Left lung (tissue), 10 donors: ENCODE measurements around the gene TIMM13. TPM values are rescaled to one million over a fixed set of nuclear protein-coding genes. Genes with fewer than 3 reads are reported as not detected.
"Not testable (repeated sequence)": the region's sequence is repeated elsewhere in the genome, so short reads cannot be mapped to it uniquely, and the experiment has no call there.

Source experiments
- ATAC-seq: fragments of 200-7000 bp; cut with Tn5 transposase; one replicate; pipeline ENCODE4 v1.9.1; 2020; ENCODE audit warnings: moderate library complexity
- DNase-seq, 4 donors: peaks; one replicate each; pipeline ENCODE4 v3.0.0-alpha.2; 2013 to 2020
- H3K27ac ChIP-seq, 2 donors: fragments of 200-600 bp; sonication (generic) in 1 of 2; one replicate each; pipeline versions ENCODE4 v1.5.0 to v1.8.0; 2020 to 2021
- H3K27me3 ChIP-seq, 2 donors: fragments of 200-600 bp; sonication (generic) in 1 of 2; one replicate each; pipeline versions ENCODE4 v1.5.0 to v1.8.0; 2020 to 2021
- H3K36me3 ChIP-seq, 2 donors: fragments of 200-600 bp; sonication (generic) in 1 of 2; one replicate each; pipeline versions ENCODE4 v1.5.0 to v1.8.0; 2020 to 2021
- H3K4me1 ChIP-seq, 2 donors: fragments of 200-600 bp; one replicate each; pipeline ENCODE4 v1.8.0; 2021
- H3K4me3 ChIP-seq, 2 donors: fragments of 200-600 bp; sonication (generic) in 1 of 2; one replicate each; pipeline versions ENCODE4 v1.5.0 to v1.8.0; 2020 to 2021; ENCODE audit warnings: mild to moderate bottlenecking in 1 of 2
- H3K9me3 ChIP-seq, 2 donors: fragments of 200-600 bp; sonication (generic) in 1 of 2; one replicate each; pipeline versions ENCODE4 v1.5.0 to v1.8.0; 2020 to 2021
- intact Hi-C, 2 donors: fragments of 100-400 bp; cut with DNase I; formaldehyde crosslinking; loops; one replicate each; pipeline versions ENCODE4 v1.11.2 to v1.14.2; 2022
- polyA plus RNA-seq, 6 donors: library from polyadenylated mRNA; unstranded; fragments of 120-200 nt; gene quantifications; one replicate each; pipeline ENCODE4 v1.2.1, GENCODE V29; 2013; ENCODE audit not compliant: insufficient read length in 6 of 6
- total RNA-seq, 2 donors: library from RNA; stranded (reverse); fragmentation: NEBNext Ultra II Directional; extraction: Animal tissue kit (Norgen Biotek cat#: 25700); gene quantifications; one replicate each; pipeline ENCODE4 v1.2.1, GENCODE V29; 2021
- TF ChIP-seq, protein P1 (sequence below), 2 donors: fragments of 200-600 bp; sonication (generic) in 1 of 2; IDR thresholded peaks; one replicate each; pipeline versions ENCODE4 v1.5.0 to v1.8.0; 2021; ENCODE audit warnings: antibody characterized with exemption in 2 of 2
- donor health status: DM: no; HTN: yes; CAD: no.
- donor health status: DM: no; HTN: no; CAD: no.

Gene TIMM13
- total and polyA plus RNA-seq, 8 donors = 47.6 to 98.0 (median 70.8) TPM

DNA sequence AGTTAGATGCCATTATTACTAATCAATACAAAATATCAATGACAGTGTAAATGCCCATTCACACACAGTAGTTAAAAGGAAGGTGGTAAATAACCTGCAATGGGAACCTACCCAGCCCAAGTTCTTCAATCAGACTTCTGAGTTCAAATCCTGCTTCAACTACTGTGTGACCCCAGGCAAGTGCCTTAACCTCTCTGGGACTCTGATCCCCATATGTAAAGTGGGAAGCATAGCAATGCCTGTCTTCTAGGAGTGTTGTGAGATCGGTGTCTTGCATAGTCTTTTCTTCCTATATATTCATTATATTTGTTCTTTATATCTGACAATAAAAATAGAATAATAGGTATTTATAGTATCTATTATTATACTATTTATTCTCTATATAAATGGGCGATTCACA is 6.9 kb downstream of the TIMM13 start:
- intact Hi-C loops = no loop called here
- TF ChIP-seq, protein P1, sequence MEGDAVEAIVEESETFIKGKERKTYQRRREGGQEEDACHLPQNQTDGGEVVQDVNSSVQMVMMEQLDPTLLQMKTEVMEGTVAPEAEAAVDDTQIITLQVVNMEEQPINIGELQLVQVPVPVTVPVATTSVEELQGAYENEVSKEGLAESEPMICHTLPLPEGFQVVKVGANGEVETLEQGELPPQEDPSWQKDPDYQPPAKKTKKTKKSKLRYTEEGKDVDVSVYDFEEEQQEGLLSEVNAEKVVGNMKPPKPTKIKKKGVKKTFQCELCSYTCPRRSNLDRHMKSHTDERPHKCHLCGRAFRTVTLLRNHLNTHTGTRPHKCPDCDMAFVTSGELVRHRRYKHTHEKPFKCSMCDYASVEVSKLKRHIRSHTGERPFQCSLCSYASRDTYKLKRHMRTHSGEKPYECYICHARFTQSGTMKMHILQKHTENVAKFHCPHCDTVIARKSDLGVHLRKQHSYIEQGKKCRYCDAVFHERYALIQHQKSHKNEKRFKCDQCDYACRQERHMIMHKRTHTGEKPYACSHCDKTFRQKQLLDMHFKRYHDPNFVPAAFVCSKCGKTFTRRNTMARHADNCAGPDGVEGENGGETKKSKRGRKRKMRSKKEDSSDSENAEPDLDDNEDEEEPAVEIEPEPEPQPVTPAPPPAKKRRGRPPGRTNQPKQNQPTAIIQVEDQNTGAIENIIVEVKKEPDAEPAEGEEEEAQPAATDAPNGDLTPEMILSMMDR (IDR thresholded peaks at IDR 0.05) = no peak

DNA sequence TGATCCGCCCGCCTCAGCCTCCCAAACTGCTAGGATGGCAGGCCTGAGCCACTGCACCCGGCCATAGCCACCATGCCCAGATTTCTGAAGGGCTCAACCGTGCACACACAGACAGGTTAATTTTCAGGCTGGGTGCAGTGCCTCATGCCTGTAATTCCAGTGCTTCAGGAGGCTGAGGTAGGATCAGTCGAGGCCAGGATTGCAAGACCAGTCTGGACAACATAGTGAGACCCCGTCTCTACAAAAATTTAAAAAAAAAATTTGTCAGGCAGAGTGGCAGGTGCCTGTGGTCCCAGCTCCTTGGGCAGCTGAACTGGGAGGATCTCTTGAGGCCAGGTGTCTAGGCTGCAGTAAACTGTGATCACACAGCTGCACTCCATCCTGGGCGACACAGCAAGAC is 7.6 kb downstream of the TIMM13 start:
- H3K27me3 ChIP-seq = no peaks in the 10 kb centered on the region
- intact Hi-C loops = no loop called here
- peak in 1 of 4 donors; percentile 29 for DNase-seq
- peaks cover 0 to 10% of the 10 kb centered on the region in 2 donors for H3K4me1 ChIP-seq
- no peaks in the 10 kb centered on the region for H3K9me3 ChIP-seq
- ATAC-seq = no peak
- no peak overlapping the region for H3K27ac ChIP-seq
- peaks cover 0 to 20% of the 10 kb centered on the region in 2 donors for H3K36me3 ChIP-seq
- TF ChIP-seq, protein P1 (IDR thresholded peaks at IDR 0.05) = no peak
- no peak overlapping the region for H3K4me3 ChIP-seq

More for the DNA sequence above, 6.9 kb downstream of the TIMM13 start:
- no peak for ATAC-seq
- H3K27me3 ChIP-seq = no peaks in the 10 kb centered on the region
- no peak overlapping the region for H3K4me3 ChIP-seq
- H3K27ac ChIP-seq = no peak overlapping the region
- no peak for DNase-seq
- peaks cover 0 to 24% of the 10 kb centered on the region in 2 donors for H3K36me3 ChIP-seq
- peaks cover 0 to 13% of the 10 kb centered on the region in 2 donors for H3K4me1 ChIP-seq
- H3K9me3 ChIP-seq = no peaks in the 10 kb centered on the region

DNA sequence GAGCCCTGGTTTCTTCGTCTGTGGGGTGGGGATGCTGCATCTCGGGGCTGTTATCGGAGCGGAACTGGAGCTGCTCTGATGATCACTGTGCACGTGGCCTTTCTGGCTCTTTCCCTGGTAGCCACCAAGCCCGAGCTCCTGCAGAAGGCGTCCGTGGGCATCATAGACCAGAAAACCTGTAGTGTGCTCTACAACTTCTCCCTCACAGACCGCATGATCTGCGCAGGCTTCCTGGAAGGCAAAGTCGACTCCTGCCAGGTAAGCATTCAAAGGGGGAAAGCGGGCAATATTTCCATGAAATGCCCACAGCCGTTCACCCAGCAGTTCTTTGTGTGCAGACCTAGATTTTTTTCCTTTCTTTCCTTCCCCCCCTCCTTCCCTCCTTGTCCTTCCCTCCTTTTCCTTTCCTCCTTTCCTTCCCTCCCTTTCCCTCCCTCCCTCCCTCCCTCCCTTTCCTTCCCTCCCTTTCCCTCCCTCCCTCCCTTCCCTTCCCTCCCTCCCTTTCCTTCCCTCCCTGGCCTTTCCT is 9.4 kb downstream of the TIMM13 start:
- TF ChIP-seq, protein P1 (IDR thresholded peaks at IDR 0.05) = no peak
- intact Hi-C loops = no loop called here

DNA sequence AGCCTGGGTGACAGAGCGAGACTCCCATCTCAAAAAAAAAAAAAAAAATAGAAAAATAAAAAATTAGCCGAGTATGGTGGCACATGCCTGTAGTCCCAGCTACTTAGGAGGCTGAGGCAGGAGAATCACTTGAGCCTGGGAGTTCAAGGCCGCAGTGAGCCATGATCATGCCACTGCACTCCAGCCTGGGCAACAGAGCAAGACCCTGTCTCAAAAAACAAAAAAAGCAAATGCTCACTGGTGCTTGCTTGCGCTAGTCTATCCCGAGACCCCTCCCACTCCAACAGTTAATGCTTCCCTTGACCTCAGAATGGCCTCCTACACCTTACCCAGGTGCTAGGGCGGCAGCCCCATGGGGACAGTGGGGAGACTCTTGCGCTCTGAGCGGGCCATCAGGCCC is 9.9 kb downstream of the TIMM13 start:
- H3K4me1 ChIP-seq, H3K9me3 ChIP-seq, DNase-seq, H3K27ac ChIP-seq, ATAC-seq, H3K36me3 ChIP-seq, H3K4me3 ChIP-seq, intact Hi-C loops, H3K27me3 ChIP-seq: not testable (repeated sequence)

More for the DNA sequence above, 9.4 kb downstream of the TIMM13 start:
- no peaks in the 10 kb centered on the region for H3K27me3 ChIP-seq
- H3K27ac ChIP-seq = no peak overlapping the region
- H3K4me1 ChIP-seq = no peaks in the 10 kb centered on the region
- DNase-seq = no peak
- ATAC-seq = no peak
- H3K36me3 ChIP-seq = peaks cover 0 to 9% of the 10 kb centered on the region in 2 donors
- no peaks in the 10 kb centered on the region for H3K9me3 ChIP-seq
- no peak overlapping the region for H3K4me3 ChIP-seq

DNA sequence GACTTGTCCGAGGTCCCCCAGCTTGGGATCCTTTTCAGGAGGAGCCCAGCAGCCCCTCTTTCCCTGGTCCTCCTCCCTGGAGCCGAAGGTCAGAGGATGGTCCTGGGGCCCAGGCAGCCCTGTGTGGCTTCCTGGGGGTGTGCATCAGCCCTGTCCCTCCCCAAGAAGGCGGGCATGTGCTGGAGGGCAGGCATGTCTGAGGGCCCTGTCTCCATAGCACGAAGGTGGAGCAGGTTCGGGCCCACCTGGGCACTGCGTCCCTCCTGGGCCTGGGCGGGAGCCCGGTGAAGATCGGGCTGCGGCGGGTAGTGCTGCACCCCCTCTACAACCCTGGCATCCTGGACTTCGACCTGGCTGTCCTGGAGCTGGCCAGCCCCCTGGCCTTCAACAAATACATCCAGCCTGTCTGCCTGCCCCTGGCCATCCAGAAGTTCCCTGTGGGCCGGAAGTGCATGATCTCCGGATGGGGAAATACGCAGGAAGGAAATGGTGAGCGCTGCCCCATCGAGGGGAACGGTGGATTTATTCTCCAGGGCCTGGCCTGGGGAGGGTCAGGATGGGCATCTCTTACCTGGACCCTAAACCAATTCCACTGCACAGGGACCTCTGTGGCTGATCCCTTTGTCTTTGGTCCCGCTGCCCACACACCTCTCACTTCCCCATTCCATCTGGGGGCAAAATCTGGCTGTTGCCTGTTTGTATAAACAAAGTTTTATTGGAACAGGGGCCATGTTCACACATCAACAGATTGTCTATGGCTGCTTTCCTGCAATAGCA is 10.9 kb downstream of the TIMM13 start:
- H3K9me3 ChIP-seq = no peaks in the 10 kb centered on the region
- DNase-seq (no peak), ATAC-seq (no peak)
- no peaks in the 10 kb centered on the region for H3K4me1 ChIP-seq
- peaks cover 0 to 9% of the 10 kb centered on the region in 2 donors for H3K36me3 ChIP-seq
- H3K4me3 ChIP-seq = no peak overlapping the region
- intact Hi-C loops = no loop called here
- no peaks in the 10 kb centered on the region for H3K27me3 ChIP-seq
- TF ChIP-seq, protein P1 (IDR thresholded peaks at IDR 0.05) = no peak
- no peak overlapping the region for H3K27ac ChIP-seq
